GM19351 (cell line): Measurements from ENCODE around the gene KLF11.

ENCODE experiments used
- ATAC-seq: cut with Tn5 transposase; IDR thresholded peaks from one replicate; pipeline ENCODE4 v1.9.1; 2021; ENCODE audit warnings: mild to moderate bottlenecking, moderate library complexity; ENCODE audit not compliant: unreplicated experiment

The KLF11 gene

GRCh38 chr2:10039658-10040410 lies 3.5 kb upstream of the KLF11 start:
- ATAC-seq = no peak

- no peak for ATAC-seq
These were observed 1.6 kb upstream of the KLF11 start for GRCh38 chr2:10041711-10042110.

- no peak for ATAC-seq
These were observed 819 bp upstream of the KLF11 start for GRCh38 chr2:10042301-10043161.

- ATAC-seq = peak; percentile 51
These were observed 704 bp downstream of the KLF11 start for GRCh38 chr2:10043906-10044601.

- ATAC-seq = no peak
These were observed 2.4 kb downstream of the KLF11 start for GRCh38 chr2:10045561-10046355.

- ATAC-seq = no peak
These were observed 3.6 kb downstream of the KLF11 start for GRCh38 chr2:10046931-10047330.

- ATAC-seq = no peak
These were observed 4.5 kb downstream of the KLF11 start for GRCh38 chr2:10047616-10048500.

GRCh38 chr2:10048501-10049171 lies 5.3 kb downstream of the KLF11 start:
- no peak for ATAC-seq

GRCh38 chr2:10052216-10052615 lies 8.9 kb downstream of the KLF11 start:
- no peak for ATAC-seq

- no peak for ATAC-seq
These were observed 10.0 kb downstream of the KLF11 start for GRCh38 chr2:10053351-10053750.

- ATAC-seq = no peak
These were observed 11.1 kb downstream of the KLF11 start for GRCh38 chr2:10054424-10054823.

- ATAC-seq = no peak
These were observed 11.6 kb downstream of the KLF11 start for GRCh38 chr2:10054976-10055375.

GRCh38 chr2:10056439-10056838 lies 13.1 kb downstream of the KLF11 start:
- ATAC-seq = no peak

- no peak for ATAC-seq
These were observed 14.1 kb downstream of the KLF11 start for GRCh38 chr2:10057231-10058107.

- ATAC-seq = no peak
These were observed 15.1 kb downstream of the KLF11 start for GRCh38 chr2:10058251-10059015.

- ATAC-seq = no peak
These were observed 15.6 kb downstream of the KLF11 start for GRCh38 chr2:10059016-10059351.

- no peak for ATAC-seq
These were observed 16.4 kb downstream of the KLF11 start for GRCh38 chr2:10059552-10060335.
